Upper lobe of right lung (tissue), 1 donor: Measurements from ENCODE around the gene CD63. TPM values are rescaled to one million over a fixed set of nuclear protein-coding genes. Genes with fewer than 3 reads are reported as not detected.

Experiments used
- ATAC-seq: fragments of 200-7000 bp; cut with Tn5 transposase; one replicate; pipeline ENCODE4 v1.9.1; 2020; ENCODE audit warnings: mild to moderate bottlenecking, moderate library complexity
- DNase-seq: peaks from one replicate; pipeline ENCODE4 v3.0.0-alpha.2; 2020
- H3K27ac ChIP-seq: fragments of 200-600 bp; one replicate; pipeline ENCODE4 v1.8.0; 2022
- H3K27me3 ChIP-seq: fragments of 200-600 bp; one replicate; pipeline ENCODE4 v1.8.0; 2022; ENCODE audit warnings: mild to moderate bottlenecking
- H3K36me3 ChIP-seq: fragments of 200-600 bp; one replicate; pipeline ENCODE4 v1.8.0; 2022
- H3K4me1 ChIP-seq: fragments of 200-600 bp; one replicate; pipeline ENCODE4 v1.8.0; 2022
- H3K4me3 ChIP-seq: fragments of 200-600 bp; one replicate; pipeline ENCODE4 v1.8.0; 2022; ENCODE audit warnings: mild to moderate bottlenecking
- H3K9me3 ChIP-seq: fragments of 200-600 bp; one replicate; pipeline ENCODE4 v1.8.0; 2022
- intact Hi-C: fragments of 100-400 bp; cut with DNase I; formaldehyde crosslinking; loops from one replicate; pipeline ENCODE4 v1.11.0; 2022
- total RNA-seq: library from RNA; stranded (reverse); fragmentation: NEBNext Ultra II Directional; extraction: Animal tissue kit (Norgen Biotek cat#: 25700); gene quantifications from one replicate; pipeline ENCODE4 v1.2.1, GENCODE V29; 2021
- TF ChIP-seq, protein P1 (sequence below): fragments of 200-600 bp; IDR thresholded peaks from one replicate; pipeline ENCODE4 v1.8.0; 2022; ENCODE audit warnings: antibody characterized with exemption
- donor health status: DM: no; HTN: yes; CAD: no; lungs with severe emphysema.

The CD63 gene
- total RNA-seq, 1 donor from 2014 or later, result 1,158 TPM

DNA sequence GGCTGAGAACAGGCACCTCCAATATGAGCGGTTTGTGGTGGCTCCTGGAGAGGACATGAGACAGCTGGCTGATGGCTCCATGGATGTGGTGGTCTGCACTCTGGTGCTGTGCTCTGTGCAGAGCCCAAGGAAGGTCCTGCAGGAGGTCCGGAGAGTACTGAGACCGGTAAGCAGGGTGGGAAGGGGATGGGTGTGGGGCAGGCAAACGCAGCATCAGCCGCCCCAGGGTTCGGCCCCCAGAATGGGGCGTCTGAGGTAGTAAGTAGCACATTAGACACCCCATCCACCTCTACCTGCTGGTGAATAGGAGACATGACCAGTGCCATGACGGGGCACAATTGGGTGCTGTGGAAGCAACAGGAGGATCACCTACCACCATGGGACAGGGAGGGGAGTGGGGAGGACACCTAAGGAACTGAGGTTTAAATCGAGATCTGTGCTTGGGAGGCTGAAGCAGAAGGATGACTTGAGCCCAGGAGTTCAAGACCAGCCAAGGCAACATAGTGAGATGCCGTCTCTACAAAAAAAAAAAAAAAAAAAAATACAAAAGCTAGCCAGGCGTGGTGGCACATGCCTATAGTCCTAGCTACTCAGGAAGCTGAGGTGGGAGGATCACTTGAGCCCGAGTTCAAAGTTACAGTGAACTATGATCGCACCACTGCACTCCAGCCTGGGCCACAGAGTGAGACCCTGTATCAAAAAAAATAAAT lies 46.6 kb downstream of the CD63 start:
- Histone ChIP-seq H3K27ac (no peak overlapping the region), H3K27me3 (no peaks in the 10 kb centered on the region), H3K4me1 (peaks cover 8% of the 10 kb centered on the region), H3K4me3 (peak overlapping the region; percentile 31), H3K36me3 (no peaks in the 10 kb centered on the region), H3K9me3 (no peaks in the 10 kb centered on the region)
- TF ChIP-seq, protein P1, sequence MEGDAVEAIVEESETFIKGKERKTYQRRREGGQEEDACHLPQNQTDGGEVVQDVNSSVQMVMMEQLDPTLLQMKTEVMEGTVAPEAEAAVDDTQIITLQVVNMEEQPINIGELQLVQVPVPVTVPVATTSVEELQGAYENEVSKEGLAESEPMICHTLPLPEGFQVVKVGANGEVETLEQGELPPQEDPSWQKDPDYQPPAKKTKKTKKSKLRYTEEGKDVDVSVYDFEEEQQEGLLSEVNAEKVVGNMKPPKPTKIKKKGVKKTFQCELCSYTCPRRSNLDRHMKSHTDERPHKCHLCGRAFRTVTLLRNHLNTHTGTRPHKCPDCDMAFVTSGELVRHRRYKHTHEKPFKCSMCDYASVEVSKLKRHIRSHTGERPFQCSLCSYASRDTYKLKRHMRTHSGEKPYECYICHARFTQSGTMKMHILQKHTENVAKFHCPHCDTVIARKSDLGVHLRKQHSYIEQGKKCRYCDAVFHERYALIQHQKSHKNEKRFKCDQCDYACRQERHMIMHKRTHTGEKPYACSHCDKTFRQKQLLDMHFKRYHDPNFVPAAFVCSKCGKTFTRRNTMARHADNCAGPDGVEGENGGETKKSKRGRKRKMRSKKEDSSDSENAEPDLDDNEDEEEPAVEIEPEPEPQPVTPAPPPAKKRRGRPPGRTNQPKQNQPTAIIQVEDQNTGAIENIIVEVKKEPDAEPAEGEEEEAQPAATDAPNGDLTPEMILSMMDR, result no peak
- no peak for ATAC-seq
- intact Hi-C loops, result no loop called here
- no peak for DNase-seq

DNA sequence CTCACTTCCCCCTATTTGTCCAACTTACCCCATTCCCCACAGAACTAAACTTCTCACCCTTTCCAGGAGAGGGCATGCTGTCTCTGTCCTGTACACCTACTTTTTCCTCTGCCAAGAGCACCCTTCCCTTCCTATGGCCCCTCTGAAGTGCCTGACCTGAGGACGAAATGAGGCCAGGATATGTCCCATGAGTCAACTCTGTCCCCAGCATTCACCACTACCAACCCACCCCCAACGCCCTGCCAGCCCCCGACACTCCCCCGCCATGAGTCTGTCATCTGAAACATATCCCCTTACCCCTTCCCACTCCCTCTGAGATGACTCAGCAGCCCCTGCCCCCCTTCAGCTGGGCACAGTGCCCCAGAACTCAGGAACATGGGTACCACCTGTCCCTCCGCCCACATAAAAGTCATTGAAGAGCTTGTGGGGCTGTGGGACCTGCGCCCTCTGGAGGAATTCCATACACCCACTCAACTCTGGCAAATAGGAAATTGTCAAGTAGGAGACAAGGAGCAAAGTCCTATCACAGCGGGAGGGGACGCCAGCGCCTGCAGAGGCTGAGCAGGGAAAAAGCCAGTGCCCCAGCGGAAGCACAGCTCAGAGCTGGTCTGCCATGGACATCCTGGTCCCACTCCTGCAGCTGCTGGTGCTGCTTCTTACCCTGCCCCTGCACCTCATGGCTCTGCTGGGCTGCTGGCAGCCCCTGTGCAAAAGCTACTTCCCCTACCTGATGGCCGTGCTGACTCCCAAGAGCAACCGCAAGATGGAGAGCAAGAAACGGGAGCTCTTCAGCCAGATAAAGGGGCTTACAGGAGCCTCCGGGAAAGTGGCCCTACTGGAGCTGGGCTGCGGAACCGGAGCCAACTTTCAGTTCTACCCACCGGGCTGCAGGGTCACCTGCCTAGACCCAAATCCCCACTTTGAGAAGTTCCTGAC lies 47.4 kb downstream of the CD63 start:
- Histone ChIP-seq H3K4me1 (peaks cover 8% of the 10 kb centered on the region), H3K36me3 (no peaks in the 10 kb centered on the region), H3K9me3 (no peaks in the 10 kb centered on the region), H3K4me3 (peak overlapping the region; percentile 31), H3K27ac (no peak overlapping the region), H3K27me3 (no peaks in the 10 kb centered on the region)
- TF ChIP-seq, protein P1, result peak; percentile 32
- peak; percentile 84 for DNase-seq
- ATAC-seq, result peak; percentile 87
- intact Hi-C loops, result no loop called here

GRCh38 chr12:55679691-55680090 lies 49.1 kb downstream of the CD63 start:
- TF ChIP-seq, protein P1, result no peak
- no peak overlapping the region for H3K4me3 ChIP-seq
- no peak overlapping the region for H3K27ac ChIP-seq
- peak; percentile 38 for DNase-seq
- H3K27me3 ChIP-seq, result no peaks in the 10 kb centered on the region
- H3K36me3 ChIP-seq, result no peaks in the 10 kb centered on the region
- H3K9me3 ChIP-seq, result no peaks in the 10 kb centered on the region
- intact Hi-C loops, result no loop called here
- ATAC-seq, result no peak
- peaks cover 13% of the 10 kb centered on the region for H3K4me1 ChIP-seq

- DNase-seq (no peak), ATAC-seq (peak; percentile 27)
- TF ChIP-seq, protein P1, result no peak
- Histone ChIP-seq H3K27me3 (no peaks in the 10 kb centered on the region), H3K36me3 (no peaks in the 10 kb centered on the region), H3K27ac (no peak overlapping the region), H3K9me3 (no peaks in the 10 kb centered on the region), H3K4me3 (no peak overlapping the region), H3K4me1 (peaks cover 10% of the 10 kb centered on the region)
- intact Hi-C loops, result no loop called here
These were observed 52.1 kb downstream of the CD63 start for GRCh38 chr12:55676707-55677106.

GRCh38 chr12:55675666-55676065 lies 53.1 kb downstream of the CD63 start:
- no peaks in the 10 kb centered on the region for H3K36me3 ChIP-seq
- intact Hi-C loops, result no loop called here
- DNase-seq, result peak; percentile 53
- ATAC-seq, result peak; percentile 38
- no peak overlapping the region for H3K4me3 ChIP-seq
- peaks cover 5% of the 10 kb centered on the region for H3K4me1 ChIP-seq
- TF ChIP-seq, protein P1, result no peak
- H3K27me3 ChIP-seq, result no peaks in the 10 kb centered on the region
- H3K9me3 ChIP-seq, result no peaks in the 10 kb centered on the region
- no peak overlapping the region for H3K27ac ChIP-seq

Other genes starting within 250 kb of the CD63 start
- not detected for gene OR6C68, start 236.6 kb downstream of the CD63 start, total RNA-seq
- gene OR6C4, start 179.4 kb downstream of the CD63 start, total RNA-seq, result not detected
- not detected for gene OR2AP1, start 156.5 kb downstream of the CD63 start, total RNA-seq
- gene OR10P1, start 92.1 kb downstream of the CD63 start, total RNA-seq, result not detected
- gene ITGA7, start 21.1 kb downstream of the CD63 start, total RNA-seq, result 14.7 TPM
- gene BLOC1S1, start 13.0 kb downstream of the CD63 start, total RNA-seq, result 129 TPM
- 6.0 TPM for gene RDH5, start 8.6 kb downstream of the CD63 start, total RNA-seq
- gene GDF11, start 14.1 kb upstream of the CD63 start, total RNA-seq, result 5.8 TPM
- gene SARNP, start 88.7 kb upstream of the CD63 start, total RNA-seq, result 43.6 TPM
- gene ORMDL2, start 89.0 kb upstream of the CD63 start, total RNA-seq, result 49.2 TPM
- 42.7 TPM for gene DNAJC14, start 100.6 kb upstream of the CD63 start, total RNA-seq
- gene MMP19, start 113.9 kb upstream of the CD63 start, total RNA-seq, result 30.2 TPM
- 29.1 TPM for gene PYM1, start 198.9 kb upstream of the CD63 start, total RNA-seq
- gene DGKA, start 202.2 kb upstream of the CD63 start, total RNA-seq, result 29.0 TPM
- gene PMEL, start 237.0 kb upstream of the CD63 start, total RNA-seq, result 4.9 TPM
- gene CDK2, start 237.8 kb upstream of the CD63 start, total RNA-seq, result 28.0 TPM
- gene RAB5B, start 245.1 kb upstream of the CD63 start, total RNA-seq, result 150 TPM